Stimulated activated CD4-positive, alpha-beta T cell treated with anti-CD3 and anti-CD28 coated beads, TNF-alpha, amount 100 ng/mL, for 48 hours (primary cell): ENCODE results near the gene CBL.
"Not testable (repeated sequence)": the region's sequence is repeated elsewhere in the genome, so short reads cannot be mapped to it uniquely, and the experiment has no call there.

Experiments
- DNase-seq, 3 donors: peaks; one replicate each; pipeline ENCODE4 v3.0.0-alpha.2; 2020; ENCODE audit warnings: low read depth in 3 of 3

Gene CBL

DNA sequence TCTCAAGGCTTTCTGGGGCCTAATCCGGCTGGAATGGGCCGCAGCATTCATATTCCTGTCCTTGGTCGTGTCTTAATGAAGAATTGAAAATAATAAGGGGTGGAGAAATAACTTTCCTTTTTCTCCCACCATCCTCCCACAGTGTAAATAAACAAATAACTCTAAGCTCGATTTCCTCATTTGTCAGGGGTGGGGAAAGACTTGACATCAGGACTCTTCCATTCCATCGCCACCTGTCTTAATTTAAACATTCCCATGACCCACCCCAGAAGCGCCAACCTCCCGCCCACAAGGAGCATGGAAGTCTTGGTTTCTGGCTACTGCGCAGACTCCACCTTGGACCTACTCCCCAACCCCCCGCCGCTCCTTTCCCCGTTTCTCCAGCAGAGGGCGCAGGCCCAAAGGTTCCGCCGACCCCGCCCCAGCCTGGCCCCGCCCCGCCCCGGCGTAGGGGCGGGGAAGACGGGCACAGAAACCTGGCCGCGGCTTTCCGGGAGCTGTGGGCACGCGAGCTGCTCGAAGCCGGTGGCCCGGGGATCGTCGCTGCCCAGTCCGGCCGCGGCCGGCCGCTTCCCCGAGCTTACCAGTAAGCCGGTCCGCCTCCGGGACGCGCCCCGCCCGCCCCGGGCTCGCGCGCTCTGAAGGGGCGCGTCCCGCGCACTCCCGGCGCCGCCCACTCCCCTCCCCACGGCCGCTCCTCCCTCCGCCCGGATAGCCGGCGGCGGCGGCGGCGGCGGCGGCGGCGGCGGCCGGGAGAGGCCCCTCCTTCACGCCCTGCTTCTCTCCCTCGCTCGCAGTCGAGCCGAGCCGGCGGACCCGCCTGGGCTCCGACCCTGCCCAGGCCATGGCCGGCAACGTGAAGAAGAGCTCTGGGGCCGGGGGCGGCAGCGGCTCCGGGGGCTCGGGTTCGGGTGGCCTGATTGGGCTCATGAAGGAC lies at the start of gene CBL:
Gene CBL, plus strand, starts transcription at position 766 of the 937 bp plus-strand sequence. Its CDS starts 79 bp downstream, at position 845.
- peak; percentile 93 to 99 (median 97) for DNase-seq

DNA sequence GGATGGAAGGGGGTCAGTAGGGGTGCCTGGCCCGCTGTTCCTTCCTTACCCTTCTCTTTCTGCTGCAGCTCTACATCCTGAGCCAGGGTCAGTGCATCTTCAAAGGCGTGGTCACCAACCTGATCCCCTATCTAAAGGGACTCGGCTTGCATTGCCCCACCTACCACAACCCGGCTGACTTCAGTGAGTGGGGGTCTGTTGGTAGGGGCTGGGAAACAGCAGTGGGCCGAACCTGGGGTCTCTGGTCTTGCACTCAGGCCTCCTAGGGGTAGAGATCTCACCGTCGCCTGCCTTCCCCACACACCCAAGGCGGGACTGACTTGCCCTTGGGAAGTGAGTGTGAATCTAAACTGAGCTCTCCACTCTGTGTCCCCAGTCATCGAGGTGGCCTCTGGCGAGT lies 49.6 kb upstream of the CBL start:
- no peak for DNase-seq

DNA sequence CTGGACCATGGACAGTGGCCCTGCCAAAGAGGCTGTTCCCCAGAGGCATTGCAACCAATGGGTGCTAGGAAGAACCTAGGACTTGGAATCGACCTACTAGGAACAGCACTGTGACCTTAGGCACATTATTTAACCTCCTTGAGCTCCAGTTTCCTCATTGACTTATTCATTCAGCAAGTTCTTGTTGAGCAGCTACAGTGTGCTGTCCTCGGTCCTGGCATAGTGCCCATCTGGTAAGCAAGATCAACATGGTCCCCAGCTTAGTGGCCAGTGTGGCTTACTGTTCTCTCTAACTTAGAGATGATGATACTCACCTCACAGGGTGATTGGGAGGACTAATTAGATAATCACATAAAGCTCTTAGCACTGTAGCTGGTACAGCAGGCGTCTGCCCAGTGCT lies 49.1 kb upstream of the CBL start:
- no peak for DNase-seq

DNA sequence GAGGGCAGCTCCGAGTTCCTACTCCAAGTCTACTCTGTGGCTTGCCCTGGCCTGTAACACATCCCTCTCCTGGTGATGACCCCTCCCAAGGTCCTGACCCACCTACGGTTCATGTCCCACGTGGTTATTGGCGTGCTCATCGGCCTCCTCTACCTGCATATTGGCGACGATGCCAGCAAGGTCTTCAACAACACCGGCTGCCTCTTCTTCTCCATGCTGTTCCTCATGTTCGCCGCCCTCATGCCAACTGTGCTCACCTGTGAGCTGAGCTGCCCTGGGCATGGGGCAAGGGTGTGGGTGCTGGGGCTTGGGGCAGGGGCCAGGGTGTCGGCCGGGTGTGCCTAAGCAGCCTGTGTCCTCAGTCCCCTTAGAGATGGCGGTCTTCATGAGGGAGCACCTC lies 47.7 kb upstream of the CBL start:
- DNase-seq, result no peak

DNA sequence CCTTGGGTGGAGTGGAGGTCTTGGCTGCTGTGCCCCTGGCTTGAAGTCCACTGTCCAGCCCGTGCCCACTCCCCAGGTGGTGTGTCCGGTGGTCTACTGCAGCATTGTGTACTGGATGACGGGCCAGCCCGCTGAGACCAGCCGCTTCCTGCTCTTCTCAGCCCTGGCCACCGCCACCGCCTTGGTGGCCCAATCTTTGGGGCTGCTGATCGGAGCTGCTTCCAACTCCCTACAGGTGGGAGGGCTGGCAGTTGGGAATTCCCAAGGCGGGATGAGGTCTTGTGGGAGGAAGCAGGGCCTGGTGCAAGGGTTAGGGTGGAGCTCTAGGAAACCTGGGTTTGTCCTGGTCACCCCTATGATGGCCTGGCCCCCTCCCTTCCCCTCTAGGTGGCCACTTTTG lies 46.0 kb upstream of the CBL start:
- no peak for DNase-seq

DNA sequence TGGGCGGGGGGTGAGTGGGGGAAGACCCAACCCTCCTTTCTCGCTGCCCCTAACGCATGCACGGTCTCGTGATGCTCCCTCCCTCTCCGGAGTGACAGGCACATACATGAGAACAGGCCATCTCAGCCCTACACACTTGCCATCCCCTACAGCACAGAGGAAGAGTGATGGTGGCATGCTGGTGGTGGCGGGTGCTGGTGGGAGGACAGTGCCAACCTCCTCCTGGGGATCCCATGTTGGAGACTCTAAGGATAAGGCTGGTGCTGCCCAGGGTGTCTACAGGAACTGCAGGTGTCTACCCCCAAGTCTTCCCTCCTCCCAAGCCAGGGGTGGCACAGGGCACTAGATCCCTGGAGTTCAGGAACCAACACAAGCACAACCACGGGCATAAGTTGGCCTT lies 44.3 kb upstream of the CBL start:
- DNase-seq, result no peak

DNA sequence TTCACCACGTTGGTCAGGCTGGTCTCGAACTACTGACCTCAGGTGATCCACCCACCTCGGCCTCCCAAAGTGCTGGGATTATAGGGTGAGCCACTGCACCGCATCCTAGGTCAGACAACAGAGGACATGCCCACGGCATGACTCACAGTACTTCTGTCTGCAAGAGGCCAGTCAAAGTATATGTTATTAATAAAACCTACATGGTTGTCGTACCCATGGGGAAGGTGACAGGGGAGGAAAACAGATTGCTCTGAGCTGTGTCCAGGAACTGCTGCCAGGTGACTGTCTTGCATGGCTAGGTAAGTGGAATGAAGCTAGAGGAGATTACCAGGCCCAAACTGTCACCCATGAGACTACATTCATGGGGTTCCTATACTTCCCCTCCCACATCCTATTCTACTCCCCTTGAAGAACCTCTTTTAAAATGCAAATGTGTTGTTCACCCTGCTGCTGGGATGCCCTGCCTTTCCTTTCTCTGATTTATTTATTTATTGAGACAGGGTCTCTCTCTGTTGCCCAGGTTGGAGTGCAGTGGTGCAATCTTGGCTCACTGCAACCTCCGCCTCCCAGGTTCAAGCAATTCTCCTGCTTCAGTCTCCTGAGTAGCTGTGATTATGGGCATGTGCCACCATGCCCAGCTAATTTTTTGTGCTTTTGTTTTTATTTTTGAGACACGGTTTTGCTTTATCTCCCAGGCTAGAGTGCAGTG lies 39.6 kb upstream of the CBL start:
- DNase-seq, result no peak

DNA sequence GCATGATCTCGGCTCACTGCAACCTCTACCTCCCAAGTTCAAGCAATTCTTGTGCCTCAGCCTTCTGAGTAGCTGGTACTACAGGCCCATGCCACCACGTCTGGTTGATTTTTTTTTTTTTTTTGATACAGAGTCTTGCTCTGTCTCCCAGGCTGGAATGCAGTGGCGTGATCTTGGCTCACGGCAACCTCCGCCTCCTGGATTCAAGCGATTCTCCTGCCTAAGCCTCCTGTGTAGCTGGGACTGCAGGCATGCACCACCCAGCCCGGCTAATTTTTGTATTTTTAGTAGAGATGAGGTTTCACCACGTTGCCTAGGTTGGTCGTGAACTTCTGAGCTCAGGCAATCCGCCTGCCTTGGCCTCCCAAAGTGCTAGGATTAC lies 39.1 kb upstream of the CBL start:
- DNase-seq, result not testable (repeated sequence)

DNA sequence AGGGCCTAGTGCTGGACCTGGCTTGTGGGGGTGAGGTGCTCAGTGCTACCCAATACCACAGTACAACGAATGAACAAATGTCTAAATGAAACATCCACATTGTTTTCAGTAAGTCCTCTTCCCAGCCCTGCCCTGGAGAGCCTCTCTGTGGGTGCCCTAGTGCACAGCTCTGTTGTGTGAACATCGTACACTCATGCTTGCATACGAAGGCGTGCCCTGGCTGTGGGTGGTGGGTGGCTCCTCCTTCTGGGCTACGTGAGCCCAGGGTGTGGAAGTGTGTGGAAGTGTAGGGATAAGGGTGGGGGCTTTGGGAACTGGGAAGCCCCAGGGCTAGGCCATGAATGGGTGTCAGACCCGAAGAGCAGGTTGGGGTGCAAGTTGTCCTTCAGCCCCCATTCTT lies 38.2 kb upstream of the CBL start:
- DNase-seq, result no peak

DNA sequence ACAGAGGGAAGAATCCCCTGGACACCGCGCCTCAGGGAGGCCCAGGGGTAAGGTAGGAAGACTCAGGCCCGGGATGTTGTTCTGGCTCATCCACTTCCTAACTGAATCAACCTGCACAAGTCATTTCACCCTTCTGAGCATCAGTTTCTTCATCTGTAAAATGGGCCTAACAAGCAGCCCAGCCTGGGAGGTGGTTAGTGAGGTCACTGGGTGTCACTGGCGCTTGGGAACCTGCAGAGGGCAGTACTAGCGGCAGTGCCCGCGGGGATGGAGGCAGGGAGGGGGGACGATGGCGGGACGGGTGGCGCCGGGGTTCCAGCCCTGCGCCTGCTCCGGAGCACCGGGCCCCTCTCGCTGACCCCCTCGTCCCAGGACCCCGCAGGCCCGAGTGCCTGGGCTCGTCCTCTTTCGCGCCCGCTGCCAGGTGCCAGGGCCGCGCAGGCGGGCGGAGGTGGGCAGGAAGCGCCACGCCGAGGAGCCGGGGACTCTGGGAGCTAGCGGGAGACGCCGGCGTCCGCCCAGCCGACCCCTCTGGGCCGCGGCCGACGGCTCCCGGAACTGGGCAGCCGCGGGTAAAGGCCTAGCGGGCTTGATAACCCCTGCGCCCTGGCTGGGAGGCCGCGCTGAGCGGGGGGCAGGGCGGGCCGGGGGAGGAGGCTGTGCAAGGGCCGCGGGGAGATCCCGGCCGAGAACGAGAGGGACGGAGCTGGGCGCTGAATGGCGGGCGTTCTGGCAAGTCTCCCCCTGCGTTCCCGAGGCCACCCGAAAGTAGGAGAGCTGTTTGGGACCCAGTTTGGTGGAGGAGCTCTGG lies 37.5 kb upstream of the CBL start, which contains the start of gene NLRX1:
Gene NLRX1, plus strand, starts transcription at position 255 of the 811 bp plus-strand sequence. CDS start 2,679 bp downstream, outside the sequence.
- DNase-seq, result peak; percentile 79 to 85 (median 79)

DNA sequence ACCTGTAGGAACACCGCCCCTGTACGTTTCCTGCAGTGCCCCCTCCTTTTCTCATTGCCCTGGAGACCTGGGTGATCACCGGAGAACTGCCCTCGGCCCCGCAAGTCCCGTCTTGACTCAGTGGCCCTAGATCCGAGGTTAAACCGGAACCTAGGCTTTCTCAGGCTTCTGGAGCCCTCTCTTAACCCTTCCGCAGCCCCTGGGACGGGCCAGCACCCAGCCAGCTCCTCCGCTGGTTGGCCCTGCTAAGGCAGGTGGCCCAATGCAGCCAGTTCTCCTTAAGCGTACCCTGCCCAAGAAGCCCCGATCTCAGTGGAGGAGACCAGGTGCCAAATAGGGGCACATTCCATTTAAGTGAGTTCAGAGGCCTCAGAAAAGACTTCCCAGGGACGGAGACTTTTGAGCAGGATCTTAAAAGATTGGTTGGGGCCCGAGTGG lies 36.8 kb upstream of the CBL start:
- DNase-seq, result peak in 2 of 3 donors; percentile 20 to 40

DNA sequence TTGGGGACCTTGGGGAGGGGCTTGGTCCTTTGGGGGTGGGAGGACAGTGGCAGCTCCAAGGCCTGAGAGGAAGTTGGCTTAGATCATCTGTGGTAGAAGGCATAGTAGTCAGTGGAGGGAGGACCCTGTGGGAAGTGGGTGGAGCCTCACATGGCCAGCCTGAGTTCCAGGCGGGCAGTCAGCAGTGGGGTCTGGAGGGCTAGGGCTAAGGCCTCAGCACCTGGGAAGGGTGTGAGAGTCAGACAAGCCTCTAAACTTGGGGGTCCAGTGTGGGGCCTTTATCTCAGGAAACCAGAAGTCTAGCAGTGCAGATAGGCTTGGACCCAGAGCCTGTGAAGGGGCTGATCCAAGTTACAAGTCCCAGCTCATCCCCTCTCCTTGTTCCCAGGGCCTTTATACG lies 33.6 kb upstream of the CBL start:
- no peak for DNase-seq

DNA sequence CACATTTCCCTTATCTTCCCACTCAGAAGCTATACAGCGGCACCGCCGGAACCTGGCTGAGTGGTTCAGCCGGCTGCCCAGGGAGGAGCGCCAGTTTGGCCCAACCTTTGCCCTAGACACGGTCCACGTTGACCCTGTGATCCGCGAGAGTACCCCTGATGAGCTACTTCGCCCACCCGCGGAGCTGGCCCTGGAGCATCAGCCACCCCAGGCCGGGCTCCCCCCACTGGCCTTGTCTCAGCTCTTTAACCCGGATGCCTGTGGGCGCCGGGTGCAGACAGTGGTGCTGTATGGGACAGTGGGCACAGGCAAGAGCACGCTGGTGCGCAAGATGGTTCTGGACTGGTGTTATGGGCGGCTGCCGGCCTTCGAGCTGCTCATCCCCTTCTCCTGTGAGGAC lies 32.7 kb upstream of the CBL start:
- no peak for DNase-seq

DNA sequence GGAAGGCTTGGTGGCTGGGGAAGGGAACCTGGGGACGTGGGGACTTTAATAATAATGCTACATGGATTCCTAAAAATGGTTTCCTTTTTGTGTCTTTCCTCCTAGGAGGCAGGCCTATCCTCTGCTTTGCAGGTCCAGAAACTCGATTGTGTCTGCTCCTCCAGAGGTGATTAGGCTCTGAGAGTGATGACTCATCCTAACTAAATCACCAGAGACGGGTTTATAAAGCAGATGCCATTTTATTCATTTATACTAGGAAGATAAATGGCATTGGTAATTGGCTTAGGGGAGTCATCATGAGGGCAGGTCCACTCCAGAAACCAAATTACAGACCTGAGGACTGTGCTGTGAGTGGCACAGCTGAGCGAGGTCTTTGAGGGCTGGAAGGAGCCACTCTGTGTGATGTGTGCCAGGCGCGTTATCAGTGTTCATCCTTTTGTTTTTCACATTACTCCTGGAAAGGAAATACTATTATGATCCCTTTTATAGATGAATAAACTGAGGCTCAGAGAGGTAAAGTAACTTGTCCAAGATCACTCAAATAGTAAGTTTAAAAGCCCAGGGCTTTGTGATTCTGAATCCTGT lies 30.6 kb upstream of the CBL start:
- DNase-seq, result no peak

DNA sequence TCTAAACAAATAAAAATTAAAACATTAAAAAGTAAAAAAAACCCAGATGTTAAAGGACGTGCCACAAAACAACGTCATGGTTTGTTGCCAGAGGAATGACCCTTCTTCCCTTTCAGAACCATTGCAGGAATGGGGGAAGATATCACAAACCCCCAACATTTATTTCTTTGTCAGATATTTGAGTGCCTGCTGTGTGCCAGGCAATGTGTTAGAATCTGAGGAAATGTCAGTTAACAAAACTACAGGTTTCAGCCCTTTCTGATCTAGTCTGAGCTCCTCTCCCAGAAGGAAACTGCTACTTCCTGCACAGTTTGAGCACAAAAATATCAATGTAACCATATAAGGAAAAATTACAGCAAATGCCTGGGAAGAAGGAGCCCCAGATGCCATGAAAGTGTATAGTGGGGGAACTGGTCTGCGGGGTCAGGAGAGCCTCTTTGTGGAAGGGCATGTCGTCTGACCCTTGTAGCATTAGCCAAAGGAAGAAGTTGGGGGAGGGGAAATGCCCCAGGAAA lies 27.9 kb upstream of the CBL start:
- DNase-seq, result no peak

DNA sequence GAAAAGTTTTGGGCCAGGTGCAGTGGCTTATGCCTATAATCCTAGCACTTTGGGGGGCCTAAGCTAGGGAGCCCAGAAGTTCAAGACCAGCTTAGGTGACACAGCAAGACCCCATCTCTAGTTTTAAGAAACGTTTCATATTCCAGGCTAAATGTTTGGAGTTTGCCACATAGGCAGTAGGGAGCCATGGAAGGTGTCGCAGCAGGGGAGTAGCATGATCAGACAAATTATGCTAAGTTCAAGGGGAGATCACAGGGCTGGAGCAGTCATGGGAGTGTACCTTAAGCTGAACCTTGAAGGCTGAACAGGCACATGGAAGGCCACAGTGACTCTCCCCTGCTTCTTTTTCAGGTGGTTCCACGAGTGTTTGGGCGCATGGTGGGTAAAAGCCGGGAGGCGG lies 26.8 kb upstream of the CBL start:
- no peak for DNase-seq

DNA sequence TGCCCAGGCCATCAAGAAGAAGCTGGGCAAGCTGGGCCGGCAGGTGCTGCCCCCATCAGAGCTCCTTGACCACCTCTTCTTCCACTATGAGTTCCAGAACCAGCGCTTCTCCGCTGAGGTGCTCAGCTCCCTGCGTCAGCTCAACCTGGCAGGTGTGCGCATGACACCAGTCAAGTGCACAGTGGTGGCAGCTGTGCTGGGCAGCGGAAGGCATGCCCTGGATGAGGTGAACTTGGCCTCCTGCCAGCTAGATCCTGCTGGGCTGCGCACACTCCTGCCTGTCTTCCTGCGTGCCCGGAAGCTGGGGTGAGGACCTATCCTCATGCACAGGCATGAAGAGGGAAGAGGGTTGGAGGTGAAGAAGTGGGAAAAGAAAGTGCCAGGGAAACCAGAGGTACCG lies 26.2 kb upstream of the CBL start:
- DNase-seq, result no peak

DNA sequence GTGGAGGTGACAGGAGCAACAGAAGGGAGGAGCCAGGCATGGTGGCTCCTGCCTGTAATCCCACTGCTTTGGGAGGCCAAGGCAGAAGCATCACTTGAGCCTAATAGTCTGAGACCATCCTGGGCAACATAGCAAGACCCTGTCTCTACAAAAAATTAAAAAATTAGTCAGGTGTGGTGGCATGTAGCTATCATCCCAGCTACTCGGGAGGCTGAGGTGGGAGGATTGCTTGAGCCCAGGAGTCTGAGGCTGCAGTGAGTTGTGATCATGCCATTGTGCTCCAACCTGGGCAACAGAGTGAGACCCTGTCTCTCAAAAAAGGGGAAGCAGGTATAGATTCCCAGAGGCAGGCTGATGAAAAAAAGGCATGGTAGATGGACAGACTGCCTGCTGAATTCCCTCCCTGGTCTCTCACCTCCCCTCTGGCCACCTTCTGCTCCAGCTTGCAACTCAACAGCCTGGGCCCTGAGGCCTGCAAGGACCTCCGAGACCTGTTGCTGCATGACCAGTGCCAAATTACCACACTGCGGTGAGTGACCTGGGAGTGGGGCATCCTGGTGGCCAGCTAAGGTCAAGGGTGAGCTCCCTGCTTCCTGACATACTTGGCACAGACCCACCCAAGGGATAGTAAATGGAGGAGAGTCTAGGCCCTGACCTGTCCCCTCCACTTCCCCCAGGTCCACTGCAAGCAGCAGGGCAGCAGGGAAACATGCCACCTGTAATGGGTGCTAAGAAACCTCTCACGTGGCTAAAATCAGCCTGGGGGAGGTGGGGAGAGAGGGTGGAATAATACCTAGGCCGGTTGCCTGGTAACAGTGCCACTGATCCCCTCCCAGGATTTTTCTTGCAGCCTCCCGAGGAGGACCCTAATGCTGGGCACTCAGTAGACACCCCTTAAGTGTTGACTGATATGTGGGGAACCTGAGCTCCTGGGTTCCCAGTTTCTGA lies 25.1 kb upstream of the CBL start:
- no peak for DNase-seq

DNA sequence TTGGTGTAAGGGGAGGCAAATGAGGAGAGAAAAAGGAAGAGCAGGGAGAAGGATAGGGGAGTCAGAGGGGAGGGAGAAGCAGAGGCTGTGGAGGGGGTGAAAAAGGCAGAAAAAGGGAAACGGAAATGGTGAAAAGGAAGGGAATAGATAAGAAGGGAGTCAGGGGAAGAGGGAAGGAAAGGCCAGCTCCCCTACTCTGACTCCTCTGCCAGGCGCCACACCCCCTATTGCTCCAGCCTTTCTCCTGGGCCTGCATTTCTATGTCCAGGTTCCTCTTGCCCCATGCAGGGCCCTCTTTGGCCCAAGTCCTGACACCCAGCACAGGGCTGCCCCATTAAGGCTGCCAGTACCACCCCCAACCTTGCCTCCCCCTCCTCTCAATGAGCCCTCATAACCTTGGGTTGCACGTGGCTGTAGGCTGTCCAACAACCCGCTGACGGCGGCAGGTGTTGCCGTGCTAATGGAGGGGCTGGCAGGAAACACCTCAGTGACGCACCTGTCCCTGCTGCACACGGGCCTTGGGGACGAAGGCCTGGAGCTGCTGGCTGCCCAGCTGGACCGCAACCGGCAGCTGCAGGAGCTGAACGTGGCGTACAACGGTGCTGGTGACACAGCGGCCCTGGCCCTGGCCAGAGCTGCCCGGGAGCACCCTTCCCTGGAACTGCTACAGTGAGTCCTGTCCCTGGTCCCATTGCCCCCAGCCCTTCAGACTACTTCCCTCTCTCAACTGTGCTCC lies 24.3 kb upstream of the CBL start:
- DNase-seq, result no peak

DNA sequence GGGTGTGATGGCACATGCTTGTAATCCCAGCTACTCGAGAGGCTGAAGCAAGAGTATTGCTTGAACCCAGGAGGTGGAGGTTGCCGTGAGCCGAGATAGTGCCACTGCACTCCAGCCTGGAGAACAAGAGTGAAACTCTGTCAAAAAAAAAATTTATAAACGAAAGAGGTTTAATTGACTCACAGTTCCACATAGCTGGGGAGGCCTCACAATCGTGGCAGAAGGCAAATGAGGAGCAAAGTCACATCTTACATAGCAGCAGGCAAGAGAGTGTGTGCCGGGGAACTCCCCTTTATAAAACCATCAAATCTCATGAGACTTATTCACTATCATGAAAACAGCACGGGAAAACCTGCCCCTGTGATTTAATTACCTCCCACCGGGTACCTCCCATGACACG lies 21.7 kb upstream of the CBL start:
- not testable (repeated sequence) for DNase-seq
